NCI-H774 (cell line): ENCODE results near the gene RAP2A.
A peak's percentile ranks its signal among the peaks of the same experiment; 100 is the strongest.

Experiments
- DNase-seq: peaks from one replicate; lab custom pipeline; 2025; lab: John Stamatoyannopoulos, UW

Gene RAP2A

GRCh38 chr13:97433727-97434396 is at the start of gene RAP2A:
Gene RAP2A, plus strand, starts transcription at chr13:97434169. Its CDS starts 302 bp downstream, at chr13:97434471.
- peak; percentile 84 for DNase-seq

DNA sequence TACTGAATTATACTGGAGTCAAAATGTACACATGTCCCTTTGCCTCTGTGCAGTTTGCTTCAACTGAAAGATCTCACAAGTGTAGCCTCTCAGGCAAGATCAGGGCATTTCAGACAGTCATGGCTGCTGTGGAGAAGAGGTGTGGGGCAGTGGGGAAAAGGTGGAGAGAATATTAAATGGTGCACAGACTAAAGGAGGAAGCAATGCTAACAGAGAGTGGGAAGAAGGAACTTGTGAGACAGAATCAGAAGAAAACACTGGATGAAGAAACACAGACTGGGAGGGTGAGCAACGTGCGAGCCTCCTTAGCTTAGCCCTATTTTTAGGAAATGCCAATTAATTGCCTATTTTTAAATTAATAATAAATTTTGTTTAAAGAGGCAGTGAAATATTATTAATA is 49.6 kb upstream of the RAP2A start:
- no peak for DNase-seq

DNA sequence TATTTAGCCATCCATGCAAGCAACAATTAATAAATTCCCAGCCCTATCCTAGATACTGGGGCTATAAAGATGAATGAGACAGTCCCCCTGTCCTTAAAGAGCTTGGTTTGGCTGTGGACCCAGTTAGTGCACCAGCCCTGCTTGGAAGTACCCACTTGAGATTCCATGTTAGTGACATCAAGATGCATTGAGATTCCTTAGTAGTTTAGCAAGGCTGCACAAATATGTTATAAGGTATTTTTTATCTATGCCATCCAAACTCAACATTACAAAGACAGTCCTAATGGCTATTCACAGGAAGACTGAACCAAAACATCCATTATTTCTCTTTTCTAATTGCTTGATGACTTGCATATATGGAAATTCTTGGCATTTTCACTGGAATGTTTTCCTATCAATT is 48.8 kb upstream of the RAP2A start:
- DNase-seq: no peak

- DNase-seq: no peak
Measured at GRCh38 chr13:97385854-97386253, 48.1 kb upstream of the RAP2A start.

GRCh38 chr13:97386801-97387484 is 47.0 kb upstream of the RAP2A start:
- no peak for DNase-seq

DNA sequence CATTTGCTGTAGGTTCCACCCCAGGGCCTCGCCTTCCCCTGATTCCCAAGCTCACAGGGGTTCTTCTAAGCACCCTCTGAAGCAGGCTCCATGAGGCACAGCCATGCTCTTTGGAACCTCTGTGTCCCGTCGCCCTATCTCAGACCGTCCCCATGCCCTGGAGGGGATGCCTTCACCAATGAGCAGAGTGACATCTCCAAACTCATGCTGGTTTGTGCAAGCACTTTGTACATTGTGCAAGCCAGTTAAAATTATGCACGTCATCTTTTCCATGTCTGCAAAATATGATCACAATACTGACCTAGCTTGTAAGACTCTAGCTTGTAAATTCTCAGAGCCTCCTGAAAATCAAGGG is 46.5 kb upstream of the RAP2A start:
- DNase-seq: no peak

DNA sequence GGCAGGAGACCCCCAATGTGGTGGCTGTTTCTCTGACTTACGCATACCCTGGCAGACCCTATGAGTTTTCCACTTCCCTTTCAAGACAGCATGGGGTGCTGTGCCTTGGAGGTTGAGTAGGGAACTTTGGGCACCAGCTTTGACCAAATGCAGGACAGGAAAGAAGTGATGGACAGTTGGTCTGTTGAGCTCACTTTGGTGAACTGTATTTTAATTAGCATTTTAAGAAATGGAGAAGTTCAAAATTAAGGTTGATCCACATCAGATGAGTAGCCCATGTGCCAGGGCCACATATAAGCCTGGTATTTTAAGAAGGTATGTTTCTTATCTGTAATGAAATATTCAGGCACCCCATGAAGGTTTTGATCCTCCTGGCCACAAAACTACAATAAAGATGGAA is 46.1 kb upstream of the RAP2A start:
- DNase-seq: no peak

DNA sequence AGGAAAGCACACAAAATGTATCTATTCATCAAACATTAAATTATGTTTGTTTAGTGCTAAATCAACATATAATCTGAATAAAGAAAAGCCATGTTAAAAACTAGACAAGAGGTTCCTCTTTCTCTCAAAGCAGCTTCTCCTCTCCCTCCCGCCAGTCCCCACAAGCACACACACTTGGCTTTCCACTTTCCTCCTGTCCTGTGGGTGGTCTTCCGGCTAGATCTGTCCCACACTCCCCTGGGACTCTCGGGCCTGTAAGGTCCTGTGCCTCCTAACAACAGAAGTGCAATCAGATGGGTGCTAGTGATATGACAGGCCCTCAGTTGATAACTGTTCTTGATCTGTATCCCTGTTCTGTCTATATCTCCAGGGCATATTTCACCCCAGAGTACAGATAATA is 45.6 kb upstream of the RAP2A start:
- no peak for DNase-seq

DNA sequence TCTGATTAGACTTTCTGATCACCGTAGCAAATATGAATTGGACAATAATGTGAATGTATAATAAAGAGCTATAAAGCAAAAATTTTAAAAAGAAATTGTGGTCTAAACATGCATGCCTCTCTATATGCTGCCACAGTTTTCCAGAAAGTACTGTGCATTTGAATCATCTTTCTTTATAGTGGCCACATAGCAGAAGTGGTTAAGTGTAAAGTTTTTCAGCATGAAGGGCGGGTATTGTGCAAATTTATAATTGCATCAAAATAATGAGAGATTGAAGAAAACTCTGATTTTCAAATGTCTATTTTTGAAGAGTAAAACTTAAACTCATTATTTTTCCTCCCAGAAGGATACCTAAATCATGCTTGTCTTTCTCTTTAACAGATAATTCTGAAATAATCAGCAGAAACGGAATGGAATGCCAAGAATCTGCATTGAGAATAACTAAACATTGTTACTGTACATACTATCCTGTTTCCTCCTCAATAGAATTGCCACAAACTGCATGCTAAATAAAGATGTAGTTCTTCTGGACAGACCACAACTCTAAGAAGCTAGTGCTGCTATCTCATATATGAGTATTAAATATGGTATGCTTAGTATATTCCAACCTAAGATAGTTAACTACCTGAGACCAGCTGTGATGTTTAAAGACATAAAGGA is 42.9 kb upstream of the RAP2A start:
- DNase-seq: no peak

DNA sequence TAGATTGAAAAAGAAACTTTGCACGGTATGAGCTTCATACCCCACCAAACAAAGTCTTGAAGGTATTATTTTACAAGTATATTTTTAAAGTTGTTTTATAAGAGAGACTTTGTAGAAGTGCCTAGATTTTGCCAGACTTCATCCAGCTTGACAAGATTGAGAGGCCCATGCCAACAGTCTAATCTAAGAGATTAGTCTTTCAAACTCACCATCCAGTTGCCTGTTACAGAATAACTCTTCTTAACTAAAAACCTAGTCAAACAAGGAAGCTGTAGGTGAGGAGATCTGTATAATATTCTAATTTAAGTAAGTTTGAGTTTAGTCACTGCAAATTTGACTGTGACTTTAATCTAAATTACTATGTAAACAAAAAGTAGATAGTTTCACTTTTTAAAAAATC is 41.9 kb upstream of the RAP2A start:
- no peak for DNase-seq

- no peak for DNase-seq
Measured at GRCh38 chr13:97394542-97394941, 39.4 kb upstream of the RAP2A start.

GRCh38 chr13:97395447-97396136 is 38.4 kb upstream of the RAP2A start:
- no peak for DNase-seq

GRCh38 chr13:97397267-97397666 is 36.7 kb upstream of the RAP2A start:
- no peak for DNase-seq

- no peak for DNase-seq
Measured at GRCh38 chr13:97401421-97401820, 32.5 kb upstream of the RAP2A start.

- no peak for DNase-seq
Measured at GRCh38 chr13:97403893-97404750, 29.8 kb upstream of the RAP2A start.

- DNase-seq: no peak
Measured at GRCh38 chr13:97407540-97407939, 26.4 kb upstream of the RAP2A start.

DNA sequence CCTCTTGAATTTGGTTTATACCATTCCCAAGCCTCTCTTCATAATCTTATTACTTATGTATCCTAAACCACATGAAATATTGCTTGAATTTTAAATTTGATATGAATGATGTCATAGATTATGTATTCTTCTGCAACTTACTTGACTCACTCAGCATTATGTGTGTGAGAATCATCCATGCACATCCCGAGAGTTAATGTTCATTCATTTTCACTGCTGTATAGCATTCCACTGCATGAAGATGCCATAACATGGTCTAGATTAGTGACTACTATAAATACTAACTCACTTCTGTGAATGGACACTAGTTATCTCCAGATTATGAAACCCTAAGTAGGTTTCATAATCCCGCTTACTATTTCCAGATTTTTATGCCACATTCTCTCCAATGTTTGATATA is 25.0 kb upstream of the RAP2A start:
- DNase-seq: no peak

DNA sequence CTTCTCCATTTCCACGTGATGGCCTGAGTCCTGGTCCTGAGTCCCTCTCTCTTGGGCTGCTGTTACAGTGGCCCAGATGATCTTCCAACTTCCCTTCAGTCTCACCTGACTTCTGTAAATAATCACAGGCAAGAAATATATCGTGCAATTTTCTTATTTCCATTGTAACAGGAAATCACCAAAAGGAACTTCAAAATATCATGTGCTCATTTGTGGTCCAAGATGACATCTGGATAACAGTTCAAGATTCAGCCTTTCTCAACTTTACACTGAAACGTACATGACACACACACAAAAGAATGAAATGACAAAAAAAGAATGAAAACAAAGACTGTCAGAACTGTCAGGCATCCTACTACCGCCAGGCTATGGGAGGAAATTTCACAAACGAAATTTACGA is 22.0 kb upstream of the RAP2A start:
- DNase-seq: no peak

- no peak for DNase-seq
Measured at GRCh38 chr13:97413694-97414093, 20.3 kb upstream of the RAP2A start.

DNA sequence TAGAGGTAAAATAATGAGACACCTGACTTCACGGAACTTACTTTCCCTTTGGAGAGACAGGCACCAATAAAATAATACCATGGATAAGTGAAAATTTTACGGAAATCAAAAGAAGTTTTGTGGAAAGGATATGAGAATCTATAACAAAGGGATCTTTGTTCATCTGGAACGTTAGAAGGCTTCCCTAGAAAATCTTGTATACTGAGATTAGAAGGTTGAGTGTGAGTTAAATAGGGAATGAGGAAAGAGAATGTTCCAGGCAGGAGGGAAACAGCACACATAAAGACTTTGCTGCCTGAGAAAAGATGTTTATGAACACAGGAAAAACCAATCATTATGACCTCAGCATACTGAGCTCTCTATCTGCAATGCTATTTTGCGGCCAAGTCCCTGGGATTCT is 19.6 kb upstream of the RAP2A start:
- no peak for DNase-seq

GRCh38 chr13:97417698-97418097 is 16.3 kb upstream of the RAP2A start:
- no peak for DNase-seq
